GM18870 (cell line): ENCODE results near the gene A3GALT2.

Experiments
- ATAC-seq: cut with Tn5 transposase; IDR thresholded peaks from one replicate; pipeline ENCODE4 v1.9.1; 2021; ENCODE audit warnings: moderate library complexity; ENCODE audit not compliant: unreplicated experiment

A3GALT2 gene

DNA sequence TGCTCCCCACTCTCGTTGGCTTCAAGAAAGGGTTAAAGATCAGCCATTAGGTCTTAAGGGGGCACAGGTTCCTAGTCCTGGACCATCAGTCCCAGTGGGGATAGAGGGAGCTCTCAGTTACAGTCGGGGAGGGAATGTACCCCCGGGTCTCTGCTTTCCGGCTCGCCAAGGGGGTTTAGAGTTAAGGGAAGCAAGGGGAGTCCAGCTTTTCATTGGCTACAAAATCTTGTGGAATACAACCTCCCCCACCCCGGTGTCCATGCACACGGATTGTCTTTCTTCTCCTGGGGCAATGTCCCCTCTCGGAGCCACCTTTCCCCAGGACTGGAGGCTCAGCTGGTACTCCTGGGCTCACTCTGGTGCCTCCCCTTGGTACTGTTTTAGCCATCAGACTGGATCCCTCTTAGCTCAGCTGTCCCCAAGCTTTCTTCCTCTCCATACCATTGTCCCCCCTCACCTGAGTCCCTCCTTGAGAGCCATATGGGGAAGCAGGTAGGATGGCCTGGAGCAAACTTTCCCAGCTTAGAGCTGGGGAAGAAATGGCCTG lies at the start of gene A3GALT2:
TSS of gene A3GALT2 (minus strand) at position 480 of the 547 bp plus-strand sequence. CDS start at position 480, 0 bp downstream.
- ATAC-seq: no peak

DNA sequence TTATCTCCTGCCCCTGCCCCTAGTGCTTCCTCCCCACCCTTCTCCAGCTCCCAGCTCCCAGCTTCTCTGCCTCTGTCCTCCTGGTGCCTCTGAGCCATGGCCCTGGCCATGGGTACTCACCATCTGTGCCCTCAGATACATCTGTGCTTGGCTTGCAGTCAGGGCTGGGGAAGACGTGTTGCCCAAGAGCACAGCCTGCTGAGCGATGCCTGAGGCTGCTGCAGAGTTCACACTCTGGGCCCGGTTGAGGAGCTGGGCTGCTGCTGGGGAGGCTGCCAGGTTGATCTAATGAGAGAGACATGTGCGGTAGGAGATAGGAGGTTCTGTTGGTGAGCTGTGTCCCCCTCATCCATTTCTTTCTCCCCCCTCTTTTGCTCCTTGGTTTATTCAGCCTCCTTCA lies 49.4 kb upstream of the A3GALT2 start:
- ATAC-seq: no peak

GRCh38 chr1:33369764-33370163 lies 48.9 kb upstream of the A3GALT2 start:
- no peak for ATAC-seq

DNA sequence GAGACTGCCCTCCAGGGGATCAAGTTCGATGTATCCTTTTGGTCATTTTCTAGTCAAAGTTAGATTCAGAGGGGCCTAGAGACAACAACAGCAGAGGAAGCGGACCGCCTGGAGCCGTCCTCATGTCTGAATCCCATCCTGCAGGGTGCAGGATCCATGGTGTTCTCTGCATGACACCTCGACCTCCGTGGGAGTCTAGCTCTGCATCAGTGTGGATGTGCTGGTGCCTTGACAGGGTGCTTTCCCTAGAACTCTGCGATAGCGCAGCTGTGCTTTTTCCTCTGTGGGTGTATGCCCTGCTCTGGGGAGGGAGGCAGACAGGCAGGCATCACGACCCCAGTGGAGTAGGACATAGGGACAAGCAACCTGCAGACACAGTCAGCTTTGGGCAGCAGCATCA lies 48.2 kb upstream of the A3GALT2 start:
- no peak for ATAC-seq

DNA sequence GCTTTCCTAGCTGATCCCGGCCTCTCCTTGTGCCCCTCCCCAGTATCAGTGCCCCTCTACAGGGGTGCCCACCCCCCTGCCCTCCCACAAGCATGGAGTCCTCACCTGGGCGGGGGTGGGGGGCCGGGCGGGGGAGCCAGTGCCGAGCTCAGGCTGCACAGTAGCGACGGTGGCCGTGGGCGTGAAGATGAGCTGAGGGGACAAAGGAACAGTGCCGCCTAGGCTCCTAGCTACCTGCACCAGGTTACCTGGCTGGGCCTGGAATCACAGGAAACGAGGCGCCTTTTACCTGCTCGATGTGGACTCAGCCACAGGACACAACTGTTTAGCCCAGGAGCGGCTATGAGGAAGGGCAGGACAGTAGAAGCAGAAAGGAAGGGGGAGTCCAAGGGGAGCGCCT lies 47.5 kb upstream of the A3GALT2 start:
- ATAC-seq: no peak

DNA sequence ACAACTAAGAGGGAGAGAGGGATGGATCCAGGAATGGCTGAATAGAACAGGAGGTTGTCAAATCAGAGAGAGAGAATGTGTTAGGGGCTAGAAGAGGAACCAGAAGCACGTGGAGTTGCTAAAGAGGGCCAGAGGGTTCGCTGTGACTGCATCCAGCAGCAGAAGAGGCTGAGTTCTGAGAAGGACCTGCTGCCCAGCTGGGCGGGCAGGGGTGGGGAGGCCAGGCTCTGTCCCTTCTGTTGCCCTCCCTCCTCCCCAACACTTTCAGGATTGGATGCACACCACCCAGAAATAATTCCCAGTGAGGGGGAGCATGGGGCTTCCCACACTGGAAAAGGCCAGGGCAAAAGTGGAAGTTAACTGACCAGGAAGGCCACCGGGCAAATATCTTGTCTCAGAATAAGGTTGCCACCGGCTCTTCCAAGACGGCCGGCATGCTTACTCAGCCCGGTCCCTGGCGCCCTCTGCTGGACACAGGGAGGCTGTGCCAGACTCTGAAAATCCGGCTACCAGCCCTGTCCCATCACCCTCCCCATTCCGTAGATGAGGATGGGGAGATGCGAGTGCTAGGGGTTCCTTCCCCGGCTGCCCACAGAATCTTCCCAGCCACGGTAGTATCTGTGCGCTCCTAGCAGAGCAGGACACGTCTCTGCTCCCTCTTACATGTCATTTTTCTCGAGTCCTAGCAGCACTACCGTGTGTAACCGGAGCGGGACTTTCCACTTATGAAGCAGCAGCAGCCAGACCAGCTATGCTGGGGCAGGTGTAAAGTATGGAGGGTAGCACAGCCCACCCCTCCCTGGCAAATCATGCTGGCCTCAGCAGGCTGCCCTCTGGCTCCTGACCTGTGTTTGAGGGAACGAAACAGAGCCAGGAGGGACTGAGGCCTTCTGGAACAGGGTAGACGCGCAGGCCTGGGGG lies 46.8 kb upstream of the A3GALT2 start:
- ATAC-seq: no peak

DNA sequence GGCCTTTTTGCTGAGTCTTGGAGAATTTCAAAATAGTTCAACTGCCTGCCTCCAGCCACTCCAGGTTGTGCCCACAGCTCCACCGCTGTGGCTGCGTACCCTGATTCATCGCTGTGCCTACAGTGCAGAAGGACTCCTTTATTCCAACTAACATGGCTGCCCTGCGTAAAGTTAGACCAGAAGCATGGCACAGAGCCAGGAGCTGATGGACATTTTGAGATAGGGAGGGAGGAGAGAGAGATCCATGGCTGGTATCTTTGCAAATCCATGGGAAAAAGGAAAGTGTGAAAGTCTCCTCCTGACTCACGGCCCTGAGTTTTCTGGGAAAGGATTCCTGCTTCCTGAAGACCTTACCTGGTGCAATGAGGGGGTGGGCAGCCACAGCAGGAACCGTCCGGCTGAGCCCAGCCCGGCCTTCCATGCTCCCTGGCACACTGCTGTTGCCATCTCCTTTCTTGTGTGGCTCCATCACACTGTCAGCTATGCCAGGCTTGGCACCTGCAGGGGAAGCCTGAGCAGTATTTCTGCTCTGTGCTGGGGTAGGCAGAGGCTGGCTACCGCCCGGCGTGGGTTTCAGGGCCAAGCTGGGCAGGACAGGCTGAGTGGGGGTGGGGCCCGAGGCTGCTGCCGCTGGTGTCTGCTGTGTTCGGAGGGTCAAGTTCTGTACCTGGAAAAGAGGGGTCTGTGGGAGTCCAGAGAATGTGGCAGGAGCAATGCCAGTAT lies 46.0 kb upstream of the A3GALT2 start:
- ATAC-seq: no peak

DNA sequence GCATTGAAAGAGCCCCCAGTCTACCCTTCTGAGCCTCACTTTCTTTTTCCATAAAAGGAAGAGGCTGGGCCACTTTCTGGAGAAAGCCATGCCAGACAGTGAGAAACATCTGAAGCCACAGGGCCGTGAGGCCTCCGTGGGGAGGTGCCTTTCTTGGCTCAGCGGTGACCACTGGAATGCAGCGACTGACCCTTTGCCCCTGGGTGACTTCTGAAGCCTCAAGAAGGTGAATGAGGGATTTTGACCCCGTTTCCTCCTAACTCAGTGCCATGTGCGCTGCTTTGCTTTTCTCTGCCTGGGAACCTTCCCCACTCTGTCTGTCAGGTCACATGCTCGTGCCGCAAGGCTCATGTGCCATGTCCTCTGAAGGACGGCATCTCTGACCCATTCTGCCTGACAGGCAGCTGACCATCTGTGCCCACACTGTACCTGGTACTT lies 44.7 kb upstream of the A3GALT2 start:
- no peak for ATAC-seq

- ATAC-seq: no peak
Observed at GRCh38 chr1:33364565-33364918, 43.6 kb upstream of the A3GALT2 start.

- ATAC-seq: no peak
Observed at GRCh38 chr1:33363470-33363861, 42.6 kb upstream of the A3GALT2 start.

DNA sequence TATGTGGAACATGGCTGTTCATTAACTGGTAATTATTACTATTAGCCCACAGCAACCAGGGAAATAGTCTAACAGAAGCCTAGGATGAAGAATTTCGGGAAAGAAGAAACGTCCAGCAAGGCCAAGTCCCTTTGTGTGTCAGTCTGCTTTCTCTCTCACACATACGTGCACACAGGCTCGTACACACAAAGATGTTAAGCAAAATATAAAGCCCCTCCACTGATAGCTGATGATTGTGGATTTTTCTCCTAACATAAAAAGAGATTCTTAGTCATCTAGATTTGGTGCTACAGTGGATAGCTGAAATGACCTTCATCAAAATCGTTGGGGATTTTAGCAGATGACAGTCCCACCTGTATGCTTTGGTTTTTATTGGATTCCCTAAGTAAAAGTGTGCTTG lies 42.1 kb upstream of the A3GALT2 start:
- no peak for ATAC-seq

DNA sequence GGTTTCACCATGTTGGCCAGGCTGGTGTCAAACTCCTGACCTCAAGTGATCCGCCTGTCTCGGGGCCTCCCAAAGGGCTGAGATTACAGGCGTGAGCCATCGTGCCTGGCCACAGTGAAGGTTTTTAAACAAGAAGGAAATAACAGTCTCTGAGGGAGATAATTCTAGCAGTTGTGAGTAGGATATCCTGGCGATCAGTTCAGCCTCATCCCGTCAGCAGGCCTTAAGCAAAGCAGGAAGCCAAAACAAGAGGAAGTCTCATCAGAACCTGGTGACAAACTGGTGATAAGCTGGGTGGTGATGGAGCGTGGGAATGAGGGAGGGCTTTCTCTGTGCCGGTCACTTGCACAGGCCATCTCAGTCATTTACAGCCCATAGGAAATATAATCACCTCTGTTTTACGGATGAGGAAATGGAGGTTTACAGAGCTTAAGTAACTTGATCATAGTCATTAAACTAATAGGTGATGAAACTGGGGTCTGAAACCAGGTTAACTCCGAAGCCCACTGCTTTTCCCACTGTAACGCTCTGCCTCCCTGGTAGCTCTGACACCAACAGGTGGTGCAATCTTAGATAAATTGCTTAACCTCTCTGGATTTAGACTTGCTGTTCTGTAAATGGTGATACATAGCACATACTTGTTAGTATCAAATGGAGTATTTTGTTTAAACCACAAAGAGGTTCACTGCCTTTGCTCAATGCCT lies 40.8 kb upstream of the A3GALT2 start:
- ATAC-seq: no peak

- no peak for ATAC-seq
Observed at GRCh38 chr1:33360367-33360766, 39.5 kb upstream of the A3GALT2 start.

GRCh38 chr1:33359931-33360330 lies 39.0 kb upstream of the A3GALT2 start:
- no peak for ATAC-seq

DNA sequence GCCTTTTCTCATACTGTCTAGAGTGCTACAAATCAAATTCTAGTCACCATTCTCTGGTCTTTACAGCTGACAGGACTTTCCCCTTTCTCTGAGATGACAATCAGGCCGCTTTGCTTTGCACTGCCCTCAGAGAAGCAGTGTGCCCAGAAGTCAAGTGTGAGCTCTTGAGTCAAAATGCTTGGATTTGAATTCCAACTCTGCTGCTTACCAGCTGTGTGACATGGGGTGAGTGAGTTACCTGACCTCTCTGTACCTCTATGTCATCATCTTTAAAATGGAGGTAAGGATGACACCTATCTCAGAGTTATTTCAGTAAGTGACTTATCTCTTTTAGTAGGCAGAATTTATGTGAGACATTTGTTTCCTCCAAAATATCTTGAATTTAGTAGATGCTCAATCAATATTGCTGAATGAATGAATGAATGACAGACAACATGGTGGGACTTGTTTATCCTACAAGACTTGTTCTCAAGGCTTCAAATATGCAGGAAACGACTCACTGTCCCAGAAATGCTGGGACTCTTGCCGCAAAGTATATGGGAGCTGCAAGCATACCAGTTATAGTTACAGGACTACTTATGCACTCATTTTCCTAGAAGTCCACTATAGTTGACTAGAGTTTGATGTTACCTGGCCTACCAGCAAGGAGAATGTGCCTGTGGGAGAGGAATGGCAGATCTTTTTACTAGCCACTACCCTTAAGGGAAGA lies 38.1 kb upstream of the A3GALT2 start:
- ATAC-seq: no peak

- ATAC-seq: no peak
Observed at GRCh38 chr1:33358114-33358794, 37.4 kb upstream of the A3GALT2 start.

DNA sequence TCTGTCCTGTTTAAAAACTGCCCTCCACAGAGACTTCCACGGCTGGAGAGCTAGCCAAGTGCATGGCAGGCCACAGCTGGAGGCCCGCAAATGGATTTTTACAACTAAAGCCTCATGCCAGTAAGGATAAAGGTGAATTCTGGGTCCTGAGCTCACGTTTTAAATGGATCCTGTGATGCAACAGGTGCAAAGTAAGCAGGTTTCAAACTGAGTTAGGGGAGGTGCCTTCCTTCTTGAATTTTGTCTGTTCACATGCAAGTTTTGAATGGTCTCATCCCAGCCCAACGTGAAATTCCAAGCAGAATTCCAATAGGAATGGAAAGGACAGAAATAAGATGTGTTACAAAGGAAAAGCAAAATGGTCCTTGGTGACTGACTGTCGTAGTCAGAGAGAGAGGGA lies 36.2 kb upstream of the A3GALT2 start:
- ATAC-seq: no peak

GRCh38 chr1:33354707-33355316 lies 33.9 kb upstream of the A3GALT2 start:
- ATAC-seq: no peak

DNA sequence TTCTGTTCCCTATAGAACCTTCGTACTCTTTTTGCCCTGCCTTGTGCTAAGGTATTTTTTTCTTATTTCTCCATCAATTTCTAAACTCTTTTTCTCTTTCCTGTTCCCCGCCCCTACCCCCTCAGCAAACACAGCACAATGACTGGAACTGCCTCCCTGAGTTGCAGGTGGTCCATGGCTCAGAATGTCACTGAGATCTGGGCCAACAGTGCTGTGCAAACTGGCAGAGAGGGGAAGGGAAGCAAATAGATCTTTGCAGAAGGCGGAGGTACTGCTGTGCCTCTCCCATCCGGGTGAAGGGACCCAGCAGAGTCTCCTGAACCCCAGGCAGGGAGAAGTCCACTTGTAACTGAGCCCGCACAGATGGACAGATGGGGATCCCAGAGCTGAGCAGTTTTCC lies 32.6 kb upstream of the A3GALT2 start:
- no peak for ATAC-seq

DNA sequence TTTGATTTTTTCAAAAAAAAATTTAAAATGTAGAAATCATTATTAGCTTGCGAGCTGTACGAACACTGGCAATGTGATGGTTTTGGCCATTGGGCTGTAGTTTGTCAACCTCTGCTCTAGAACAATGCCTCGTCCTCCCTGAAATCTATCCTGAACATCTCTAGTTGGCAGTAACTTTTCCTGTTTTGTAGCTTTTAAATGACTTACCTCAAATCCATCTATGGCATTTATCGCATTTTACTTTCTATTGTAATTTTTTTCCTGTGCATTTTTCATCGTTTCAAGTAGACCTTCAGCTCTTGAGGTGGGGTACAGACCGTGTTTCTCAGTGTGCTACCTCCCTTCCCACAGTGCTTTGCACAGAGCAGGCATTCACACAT lies 30.4 kb upstream of the A3GALT2 start:
- no peak for ATAC-seq
